GM19463 (cell line): ENCODE results near the gene SLC44A4.
"Not testable (repeated sequence)": the region's sequence is repeated elsewhere in the genome, so short reads cannot be mapped to it uniquely, and the experiment has no call there.

Experiments used
- ATAC-seq: cut with Tn5 transposase; IDR thresholded peaks from one replicate; pipeline ENCODE4 v1.9.1; 2021; ENCODE audit warnings: mild to moderate bottlenecking, moderate library complexity; ENCODE audit not compliant: unreplicated experiment

The SLC44A4 gene

GRCh38 chr6:31880616-31881015, 1.8 kb upstream of the SLC44A4 start:
- no peak for ATAC-seq

GRCh38 chr6:31879901-31880300, 1.1 kb upstream of the SLC44A4 start:
- no peak for ATAC-seq

- ATAC-seq, result no peak
Observed at GRCh38 chr6:31879143-31879542, 346 bp upstream of the SLC44A4 start.

GRCh38 chr6:31878222-31878621, 575 bp downstream of the SLC44A4 start:
- no peak for ATAC-seq

- ATAC-seq, result no peak
Observed at GRCh38 chr6:31877651-31878161, 1.1 kb downstream of the SLC44A4 start.

GRCh38 chr6:31877125-31877650, 1.6 kb downstream of the SLC44A4 start:
- ATAC-seq, result no peak

- no peak for ATAC-seq
Observed at GRCh38 chr6:31876357-31876756, 2.4 kb downstream of the SLC44A4 start.

GRCh38 chr6:31875877-31876276, 2.9 kb downstream of the SLC44A4 start:
- ATAC-seq, result no peak

GRCh38 chr6:31874836-31875572, 3.8 kb downstream of the SLC44A4 start:
- ATAC-seq, result no peak

- no peak for ATAC-seq
Observed at GRCh38 chr6:31874084-31874670, 4.6 kb downstream of the SLC44A4 start.

GRCh38 chr6:31871046-31871659, 7.6 kb downstream of the SLC44A4 start:
- no peak for ATAC-seq

- ATAC-seq, result no peak
Observed at GRCh38 chr6:31870385-31870921, 8.3 kb downstream of the SLC44A4 start.

- ATAC-seq, result no peak
Observed at GRCh38 chr6:31869343-31869742, 9.5 kb downstream of the SLC44A4 start.

GRCh38 chr6:31868658-31868971, 10.2 kb downstream of the SLC44A4 start:
- not testable (repeated sequence) for ATAC-seq

- ATAC-seq, result no peak
Observed at GRCh38 chr6:31865205-31866118, 13.3 kb downstream of the SLC44A4 start.

GRCh38 chr6:31864818-31865204, 14.0 kb downstream of the SLC44A4 start:
- no peak for ATAC-seq

GRCh38 chr6:31864123-31864562, 14.7 kb downstream of the SLC44A4 start:
- not testable (repeated sequence) for ATAC-seq

GRCh38 chr6:31862344-31863235, 16.2 kb downstream of the SLC44A4 start, which contains the start of gene NEU1:
NEU1 (minus strand) TSS chr6:31862821; CDS start chr6:31862776, 45 bp downstream.
- peak; percentile 95 for ATAC-seq

GRCh38 chr6:31861919-31862343, 16.9 kb downstream of the SLC44A4 start:
- ATAC-seq, result no peak
